NB4 (cell line): ENCODE measurements around the gene ACSBG1.
A peak's percentile ranks its signal among the peaks of the same experiment; 100 is the strongest.

Experiments
- CTCF ChIP-seq: IDR thresholded peaks from one replicate; pipeline ENCODE4 v1.5.1; 2012; ENCODE audit warnings: low read depth, low read length
- MYC ChIP-seq: IDR thresholded peaks from 2 replicates; pipeline ENCODE4 v1.6.1; 2011; ENCODE audit warnings: low read depth, low read length
- POLR2A ChIP-seq: IDR thresholded peaks from 2 replicates; pipeline ENCODE4 v1.6.1; 2011; ENCODE audit warnings: mild to moderate bottlenecking; ENCODE audit not compliant: insufficient read length; ENCODE audit errors: extremely low read depth

- TF ChIP-seq POLR2A, result no peak
- TF ChIP-seq CTCF, result no peak
- TF ChIP-seq MYC, result peak; percentile 47; the same call in 1 of the 2 replicates
Observed at GRCh38 chr15:78174401-78174800, 60.0 kb downstream of the ACSBG1 start.
